Measurements from ENCODE around the gene APOA1. TPM values are rescaled to one million over a fixed set of nuclear protein-coding genes. Genes with fewer than 3 reads are reported as not detected.

The APOA1 gene
- total RNA-seq, 8 experiments from 2014 or later = 0.29 to 1.9 (median 0.42) TPM; not detected in 2

- Histone ChIP-seq H3K4me3 (peak within 1 kb of the TSS; percentile 95 to 99 (median 98)), H3K4me1 (replicated peaks in 1 of 2) (peaks cover 8 to 13% of the 10 kb centered on the region in 2 donors), H3K27ac (peak within 1 kb of the TSS; percentile 67 to 88)
- 0 to 26% (median 2%) methylated on average over 1 to 10 of the region's 56 CpGs; no CpG with 5 or more reads in 2 of the 10 experiments for WGBS, 10 experiments
- peak; percentile 86 to 91 (median 88) for ATAC-seq (replicated peaks in 6 of 8)
- in situ Hi-C loops (cut with MboI; ENCODE audit: low pct_unique_long_range_greater_than_20kb in 2 of 9, low sequenced_read_pairs in 9 of 9, unreplicated experiment in 9 of 9) = loop anchor here in 1 of 9 experiments (25.0 kb wide), 1 partner anchor 324 kb away; no protein-coding TSS in a partner anchor
Measured at GRCh38 chr11:116787786-116788486, 49.5 kb downstream of the APOA1 start, which contains the start of gene ZPR1. Gene ZPR1, minus strand, starts transcription at chr11:116788023. Its CDS starts 33 bp downstream, at chr11:116787990.

- WGBS, 10 experiments = 0 to 9% (median 0%) methylated on average over 4 of the region's 15 CpGs; no CpG with 5 or more reads in 6 of the 10 experiments
- in situ Hi-C loops (cut with MboI; ENCODE audit: low pct_unique_long_range_greater_than_20kb in 2 of 9, low sequenced_read_pairs in 9 of 9, unreplicated experiment in 9 of 9) = loop anchor here in 1 of 9 experiments (25.0 kb wide), 1 partner anchor 325 kb away; no protein-coding TSS in a partner anchor
- H3K4me3 ChIP-seq = peak overlapping the region; percentile 95 to 99 (median 98)
- ATAC-seq (replicated peaks in 6 of 8) = peak in 6 of 8 experiments; percentile 3 to 46 (median 17)
- H3K4me1 ChIP-seq (replicated peaks in 1 of 2) = peaks cover 8 to 13% of the 10 kb centered on the region in 2 donors
- peak overlapping the region; percentile 67 to 88 for H3K27ac ChIP-seq
Measured at GRCh38 chr11:116787436-116787785, 50.0 kb downstream of the APOA1 start.

- H3K27ac ChIP-seq = peak overlapping the region in 1 of 2 donors; percentile 88
- peak overlapping the region; percentile 95 to 99 (median 98) for H3K4me3 ChIP-seq
- 20 to 67% (median 41%) methylated on average over 1 to 5 of the region's 5 CpGs; no CpG with 5 or more reads in 3 of the 10 experiments for WGBS, 10 experiments
- H3K4me1 ChIP-seq (replicated peaks in 1 of 2) = peaks cover 8 to 13% of the 10 kb centered on the region in 2 donors
- ATAC-seq (replicated peaks in 6 of 8) = no peak
- in situ Hi-C loops (cut with MboI; ENCODE audit: low pct_unique_long_range_greater_than_20kb in 2 of 9, low sequenced_read_pairs in 9 of 9, unreplicated experiment in 9 of 9) = loop anchor here in 1 of 9 experiments (25.0 kb wide), 1 partner anchor 325 kb away; no protein-coding TSS in a partner anchor
Measured at GRCh38 chr11:116786966-116787365, 50.5 kb downstream of the APOA1 start.

- Histone ChIP-seq H3K4me3 (no peak overlapping the region), H3K4me1 (replicated peaks in 1 of 2) (peaks cover 8 to 9% of the 10 kb centered on the region in 2 donors), H3K27ac (no peak overlapping the region)
- in situ Hi-C loops (cut with MboI; ENCODE audit: low pct_unique_long_range_greater_than_20kb in 2 of 9, low sequenced_read_pairs in 9 of 9, unreplicated experiment in 9 of 9) = loop anchor here in 1 of 9 experiments (25.0 kb wide), 1 partner anchor 326 kb away; no protein-coding TSS in a partner anchor
- no peak for ATAC-seq (replicated peaks in 6 of 8)
- 63 to 100% (median 85%) methylated on average over 1 to 2 of the region's 2 CpGs; no CpG with 5 or more reads in 2 of the 10 experiments for WGBS, 10 experiments
Measured at GRCh38 chr11:116786326-116786725, 51.1 kb downstream of the APOA1 start.

Other genes with a start within 250 kb of the APOA1 start
- 10 to 100 TPM in 7 of 8 experiments, 1 to 10 TPM in 1; 5.6 to 26.6 (median 16.6) TPM for gene BUD13, start 64.6 kb downstream of the APOA1 start, total RNA-seq
- 10 to 100 TPM; 22.4 to 43.5 (median 33.0) TPM for gene ZPR1, start 49.6 kb downstream of the APOA1 start, total RNA-seq
- under 1 TPM in 4 of 8 experiments, not detected in 4; 0.09 to 0.62 (median 0.19) TPM for gene APOA5, start 45.7 kb downstream of the APOA1 start, total RNA-seq
- under 1 TPM in 3 of 8 experiments, not detected in 5; 0.14 to 0.28 (median 0.24) TPM for gene APOA4, start 14.3 kb downstream of the APOA1 start, total RNA-seq
- not detected for gene APOC3, start 7.7 kb downstream of the APOA1 start, total RNA-seq

All from motor neuron (in vitro differentiated cells).